Liver (tissue), 3 donors: ENCODE measurements around the gene CCDC187.

ENCODE experiments used
- CTCF ChIP-seq: fragments of 150-350 bp; IDR thresholded peaks from 2 replicates; pipeline ENCODE4 v1.5.1; 2017; ENCODE audit warnings: improper control_type of control experiment, low read depth, low read length; ENCODE audit not compliant: missing input control
- FOXA1 ChIP-seq: IDR thresholded peaks from 2 replicates; pipeline ENCODE4 v1.6.1; 2016; ENCODE audit warnings: antibody characterized with exemption
- MAX ChIP-seq: IDR thresholded peaks from 2 replicates; pipeline ENCODE4 v1.6.1; 2016; ENCODE audit warnings: antibody characterized with exemption
- NR2F2 ChIP-seq: IDR thresholded peaks from 2 replicates; pipeline ENCODE4 v1.6.1; 2016; ENCODE audit warnings: antibody characterized with exemption
- REST ChIP-seq: IDR thresholded peaks from 2 replicates; pipeline ENCODE4 v1.6.1; 2016; ENCODE audit warnings: antibody characterized with exemption, mild to moderate bottlenecking
- SP1 ChIP-seq: IDR thresholded peaks from 2 replicates; pipeline ENCODE4 v1.6.1; 2018; ENCODE audit warnings: antibody characterized with exemption, mild to moderate bottlenecking
- TAF1 ChIP-seq: conservative IDR thresholded peaks from 2 replicates; pipeline ENCODE4 v1.6.1; 2016; ENCODE audit warnings: antibody characterized with exemption, mild to moderate bottlenecking
- donor health status: healthy.
- donor health status: healthy.

DNA sequence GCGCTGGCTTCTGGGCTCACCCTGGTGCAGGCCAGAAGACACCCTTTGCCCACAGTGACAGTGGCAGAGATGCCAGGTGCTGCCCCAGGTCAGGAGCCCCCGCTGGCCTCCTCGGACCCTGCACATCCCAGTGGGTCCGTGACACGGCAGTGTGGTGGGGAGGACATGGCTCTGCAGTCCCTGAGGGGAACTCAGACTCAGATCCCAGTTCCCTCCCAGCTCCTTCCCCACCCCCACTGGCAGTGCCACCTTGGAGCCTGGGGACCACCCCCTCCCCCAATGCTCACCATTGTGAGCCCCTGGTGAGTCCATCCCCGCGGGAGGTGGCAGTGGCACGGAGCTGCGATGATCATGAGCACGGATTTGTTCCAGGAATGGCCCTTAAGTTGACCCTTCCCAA, 562 bp upstream of the CCDC187 start:
- TF ChIP-seq NR2F2 = no peak
- TF ChIP-seq MAX = no peak
- TF ChIP-seq SP1 = no peak
- TF ChIP-seq CTCF = no peak
- TF ChIP-seq FOXA1 = no peak
- TF ChIP-seq REST = no peak
- no peak for TF ChIP-seq TAF1
